OCI-LY1 (cell line): ENCODE results near the gene FANCI.

Source experiments
- H2AFZ ChIP-seq: fragments of 200-600 bp; sonication (generic), shearing (Covaris generic); 2 replicates; pipeline ENCODE4 v1.6.0; 2014; ENCODE audit warnings: antibody characterized with exemption, mild to moderate bottlenecking, low read length
- H3F3A ChIP-seq: fragments of 200-600 bp; sonication (generic), shearing (Covaris generic); 2 replicates; pipeline ENCODE4 v1.6.0; 2014; ENCODE audit warnings: mild to moderate bottlenecking, antibody characterized with exemption, low read length, moderate library complexity; ENCODE audit not compliant: insufficient read depth
- H3K27ac ChIP-seq: fragments of 200-600 bp; sonication (generic); 2 replicates; pipeline ENCODE4 v1.5.1; 2014; ENCODE audit warnings: low read length, mixed run types, mild to moderate bottlenecking, low read depth; ENCODE audit not compliant: poor library complexity, severe bottlenecking
- H3K27me3 ChIP-seq: fragments of 200-600 bp; sonication (generic); 2 replicates; pipeline ENCODE4 v1.6.0; 2014; ENCODE audit warnings: antibody characterized with exemption, mild to moderate bottlenecking, low read length, moderate library complexity; ENCODE audit not compliant: insufficient read depth
- H3K36me3 ChIP-seq: fragments of 200-600 bp; sonication (generic); 2 replicates; pipeline ENCODE4 v1.6.1; 2014; ENCODE audit warnings: mild to moderate bottlenecking, antibody characterized with exemption, low read length, moderate library complexity, mixed read lengths; ENCODE audit not compliant: insufficient read depth
- H3K4me1 ChIP-seq: fragments of 200-600 bp; sonication (generic); 2 replicates; pipeline ENCODE4 v1.5.1; 2014; ENCODE audit warnings: mild to moderate bottlenecking, low read length, moderate library complexity; ENCODE audit not compliant: insufficient read depth, severe bottlenecking
- H3K4me2 ChIP-seq: fragments of 200-600 bp; sonication (generic), shearing (Covaris generic); 2 replicates; pipeline ENCODE4 v1.6.1; 2014; ENCODE audit warnings: low read length
- H3K4me3 ChIP-seq: fragments of 200-600 bp; sonication (generic); 2 replicates; pipeline ENCODE4 v1.5.1; 2014; ENCODE audit warnings: low read length, low read depth, mild to moderate bottlenecking, mixed read lengths; ENCODE audit not compliant: poor library complexity, severe bottlenecking
- H3K79me2 ChIP-seq: fragments of 200-600 bp; shearing (Covaris generic); 2 replicates; pipeline ENCODE4 v1.6.1; 2016; ENCODE audit warnings: mixed run types, low read length, mixed read lengths; ENCODE audit not compliant: insufficient read depth
- H3K9ac ChIP-seq: fragments of 200-600 bp; sonication (generic), shearing (Covaris generic); 2 replicates; pipeline ENCODE4 v1.6.1; 2014; ENCODE audit warnings: mild to moderate bottlenecking, low read length, mixed read lengths
- H3K9me2 ChIP-seq: fragments of 200-600 bp; sonication (generic), shearing (Covaris generic); 2 replicates; pipeline ENCODE4 v1.6.1; 2014; ENCODE audit warnings: low read depth, mild to moderate bottlenecking, low read length, mixed read lengths
- H3K9me3 ChIP-seq: fragments of 200-600 bp; shearing (Covaris generic); 2 replicates; pipeline ENCODE4 v1.6.1; 2014; ENCODE audit warnings: low read length, mixed read lengths
- H4K20me1 ChIP-seq: fragments of 200-600 bp; sonication (generic), shearing (Covaris generic); 2 replicates; pipeline ENCODE4 v1.6.0; 2016; ENCODE audit warnings: mild to moderate bottlenecking, low read length; ENCODE audit not compliant: insufficient read depth
- EZH2 ChIP-seq: fragments of 200-600 bp; sonication (generic), shearing (Covaris generic); IDR thresholded peaks from 2 replicates; pipeline ENCODE4 v1.8.0; 2017; ENCODE audit warnings: borderline replicate concordance, mixed run types, mild to moderate bottlenecking, antibody characterized with exemption, low read length, moderate library complexity, mixed read lengths
- TF ChIP-seq, protein P1 (sequence below): fragments of 200-600 bp; sonication (generic), shearing (Covaris generic); IDR thresholded peaks from 2 replicates; pipeline ENCODE4 v1.5.1; 2017; ENCODE audit warnings: mild to moderate bottlenecking, antibody characterized with exemption, low read length, moderate library complexity, mixed read lengths

FANCI gene

DNA sequence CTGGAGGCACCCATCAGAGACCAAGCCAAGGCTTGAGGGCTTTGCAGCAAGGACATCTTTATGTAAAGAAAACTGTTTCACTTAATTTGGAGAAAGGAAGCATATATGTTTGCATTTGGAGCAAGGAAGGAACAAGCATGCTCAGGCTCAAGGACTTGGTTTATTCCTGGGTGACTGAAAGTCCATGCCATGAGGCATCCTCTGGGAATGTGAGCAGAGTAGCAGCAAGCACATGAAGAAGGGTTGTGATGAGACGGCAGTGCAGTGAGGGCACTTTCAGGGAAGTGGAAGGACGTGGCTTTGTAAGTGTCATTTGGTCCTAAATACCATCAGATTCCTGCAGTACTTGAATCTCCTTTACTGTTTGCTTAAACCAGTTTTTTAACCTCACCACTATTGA is 64.0 kb downstream of the FANCI start:
- Histone ChIP-seq H3K9me2 (no peaks in the 10 kb centered on the region), H3K27ac (no peak overlapping the region), H3F3A (no peaks in the 10 kb centered on the region; the same call in 1 of the 2 replicates), H3K9ac (no peak overlapping the region), H2AFZ (no peak overlapping the region), H3K36me3 (peaks cover 93% of the 10 kb centered on the region), H4K20me1 (no peaks in the 10 kb centered on the region), H3K27me3 (no peaks in the 10 kb centered on the region), H3K4me2 (no peak overlapping the region), H3K9me3 (no peaks in the 10 kb centered on the region), H3K4me1 (no peaks in the 10 kb centered on the region), H3K79me2 (no peaks in the 10 kb centered on the region), H3K4me3 (no peak overlapping the region)
- TF ChIP-seq EZH2, result no peak
- TF ChIP-seq, protein P1, sequence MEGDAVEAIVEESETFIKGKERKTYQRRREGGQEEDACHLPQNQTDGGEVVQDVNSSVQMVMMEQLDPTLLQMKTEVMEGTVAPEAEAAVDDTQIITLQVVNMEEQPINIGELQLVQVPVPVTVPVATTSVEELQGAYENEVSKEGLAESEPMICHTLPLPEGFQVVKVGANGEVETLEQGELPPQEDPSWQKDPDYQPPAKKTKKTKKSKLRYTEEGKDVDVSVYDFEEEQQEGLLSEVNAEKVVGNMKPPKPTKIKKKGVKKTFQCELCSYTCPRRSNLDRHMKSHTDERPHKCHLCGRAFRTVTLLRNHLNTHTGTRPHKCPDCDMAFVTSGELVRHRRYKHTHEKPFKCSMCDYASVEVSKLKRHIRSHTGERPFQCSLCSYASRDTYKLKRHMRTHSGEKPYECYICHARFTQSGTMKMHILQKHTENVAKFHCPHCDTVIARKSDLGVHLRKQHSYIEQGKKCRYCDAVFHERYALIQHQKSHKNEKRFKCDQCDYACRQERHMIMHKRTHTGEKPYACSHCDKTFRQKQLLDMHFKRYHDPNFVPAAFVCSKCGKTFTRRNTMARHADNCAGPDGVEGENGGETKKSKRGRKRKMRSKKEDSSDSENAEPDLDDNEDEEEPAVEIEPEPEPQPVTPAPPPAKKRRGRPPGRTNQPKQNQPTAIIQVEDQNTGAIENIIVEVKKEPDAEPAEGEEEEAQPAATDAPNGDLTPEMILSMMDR, result no peak

DNA sequence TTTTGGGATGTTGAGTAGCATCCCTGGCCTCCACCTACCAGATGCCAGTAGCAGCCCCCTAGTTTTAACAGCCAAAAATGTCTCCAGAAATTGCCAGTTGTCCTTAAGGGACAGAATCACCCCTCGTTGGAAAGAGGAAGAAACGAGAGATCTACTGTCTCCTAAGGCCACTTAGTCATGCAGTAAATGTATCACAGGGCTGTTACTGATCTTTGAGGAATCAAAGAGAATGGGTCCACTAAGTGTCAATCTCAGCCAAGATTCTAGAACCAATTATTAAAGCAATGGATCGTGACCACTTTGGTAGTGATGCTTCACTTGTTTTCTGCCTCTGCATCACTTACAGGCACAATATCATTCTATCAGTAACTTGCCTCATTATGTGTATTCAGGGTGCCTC is 64.5 kb downstream of the FANCI start:
- no peak for TF ChIP-seq EZH2
- TF ChIP-seq, protein P1, result no peak
- Histone ChIP-seq H3K9me2 (no peaks in the 10 kb centered on the region), H3K79me2 (no peaks in the 10 kb centered on the region), H2AFZ (no peak overlapping the region), H3K4me1 (no peaks in the 10 kb centered on the region), H3K9me3 (no peaks in the 10 kb centered on the region), H3F3A (no peaks in the 10 kb centered on the region; the same call in 1 of the 2 replicates), H3K4me3 (no peak overlapping the region), H3K27ac (no peak overlapping the region), H3K27me3 (no peaks in the 10 kb centered on the region), H3K4me2 (no peak overlapping the region), H3K9ac (no peak overlapping the region), H3K36me3 (peaks cover 93% of the 10 kb centered on the region), H4K20me1 (no peaks in the 10 kb centered on the region)

DNA sequence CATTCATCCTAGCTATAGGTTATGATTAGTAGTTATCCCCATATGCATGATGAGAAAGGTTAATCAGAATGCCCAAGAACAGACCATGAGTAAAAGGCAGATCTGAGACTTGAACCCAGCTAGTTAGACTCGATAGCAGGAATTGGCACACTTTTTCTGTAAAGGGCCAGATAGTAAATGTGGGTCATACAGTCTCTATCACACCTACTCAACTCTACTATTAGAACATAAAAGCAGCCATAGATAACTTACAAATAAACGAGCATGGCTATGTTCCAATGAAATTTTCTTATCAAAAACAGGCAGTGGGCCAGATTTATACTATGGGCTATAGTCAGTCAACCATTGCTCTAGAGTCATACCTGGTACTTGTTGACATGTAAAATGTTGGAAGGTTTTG is 66.2 kb downstream of the FANCI start:
- TF ChIP-seq, protein P1, result no peak
- TF ChIP-seq EZH2, result no peak
- Histone ChIP-seq H3K27ac (no peak overlapping the region), H3K36me3 (peaks cover 93% of the 10 kb centered on the region), H3K9me2 (no peaks in the 10 kb centered on the region), H3K4me3 (no peak overlapping the region), H3K4me2 (no peak overlapping the region), H3K4me1 (no peaks in the 10 kb centered on the region), H3K27me3 (no peaks in the 10 kb centered on the region), H2AFZ (no peak overlapping the region), H3K9me3 (no peaks in the 10 kb centered on the region), H3K79me2 (no peaks in the 10 kb centered on the region), H4K20me1 (no peaks in the 10 kb centered on the region), H3F3A (no peaks in the 10 kb centered on the region; the same call in 1 of the 2 replicates), H3K9ac (no peak overlapping the region)
